GM23248 (cell line): ENCODE results near the gene COLEC11.

Source experiments
- EZH2 ChIP-seq: fragments of 200-600 bp; sonication (generic); IDR thresholded peaks from 2 replicates; pipeline ENCODE4 v1.6.1; 2018; ENCODE audit warnings: antibody characterized with exemption, mild to moderate bottlenecking; ENCODE audit not compliant: insufficient read depth, poor library complexity, severe bottlenecking
- EZH2phosphoT487 ChIP-seq: fragments of 200-600 bp; sonication (generic); IDR thresholded peaks from 2 replicates; pipeline ENCODE4 v1.6.1; 2018; ENCODE audit warnings: antibody characterized with exemption, moderate library complexity, mild to moderate bottlenecking, low read depth; ENCODE audit not compliant: insufficient read depth

GRCh38 chr2:3633982-3634595 is 39.2 kb downstream of the COLEC11 start:
- no peak for TF ChIP-seq EZH2
- no peak for TF ChIP-seq EZH2phosphoT487
